H1 (cell line): ENCODE results near the gene ARL6IP1. TPM values are rescaled to one million over a fixed set of nuclear protein-coding genes. Genes with fewer than 3 reads are reported as not detected.

Experiments
- CTCF ChIA-PET: fragments of 300-600 bp; sonication (Branson Sonifier 250); formaldehyde crosslinking; loops from one replicate; lab custom pipeline; 2021; ENCODE audit not compliant: partially characterized antibody; lab: Charles Lee
- POLR2A ChIA-PET: fragments of 300-600 bp; sonication (Branson Sonifier 250); formaldehyde crosslinking; loops from one replicate; lab custom pipeline; 2021; ENCODE audit warnings: inconsistent platforms; ENCODE audit not compliant: partially characterized antibody; lab: Charles Lee
- DNase-seq, 2 experiments: peaks; one replicate each; pipeline versions ENCODE4 v3.0.0 to v3.0.0-alpha.2; 2010 to 2022; ENCODE audit warnings: low spot score in 2 of 2, low read depth in 1 of 2, mixed read lengths in 1 of 2
- FAIRE-seq: peaks from 2 replicates; lab custom pipeline; 2011; peaks lifted over from hg19 to GRCh38; lab: Jason Lieb, UNC
- H2AFZ ChIP-seq: 2 replicates; pipeline ENCODE4 v1.8.1; 2012; ENCODE audit warnings: low read length, inconsistent platforms
- H2AK5ac ChIP-seq: 2 replicates; pipeline ENCODE4 v1.6.1; 2013; ENCODE audit warnings: low read depth, low read length
- H2BK120ac ChIP-seq: replicated peaks from 2 replicates; pipeline ENCODE3; 2013; ENCODE audit warnings: low read depth, low read length, inconsistent platforms
- H2BK12ac ChIP-seq: 2 replicates; pipeline ENCODE4 v1.6.1; 2013; ENCODE audit warnings: low read depth, low read length
- H2BK15ac ChIP-seq: 2 replicates; pipeline ENCODE4 v1.6.1; 2013; ENCODE audit warnings: low read length
- H2BK20ac ChIP-seq: 2 replicates; pipeline ENCODE4 v1.6.1; 2013; ENCODE audit warnings: low read length
- H2BK5ac ChIP-seq: 2 replicates; pipeline ENCODE4 v1.6.1; 2013; ENCODE audit warnings: low read depth, low read length
- H3K14ac ChIP-seq: 2 replicates; pipeline ENCODE4 v1.6.1; 2013; ENCODE audit warnings: inconsistent platforms; ENCODE audit not compliant: insufficient read length
- H3K18ac ChIP-seq: 2 replicates; pipeline ENCODE4 v1.6.1; 2013; ENCODE audit warnings: low read length; ENCODE audit errors: extremely low read depth
- H3K23ac ChIP-seq: 2 replicates; pipeline ENCODE4 v1.6.1; 2013; ENCODE audit warnings: inconsistent platforms; ENCODE audit not compliant: insufficient read length
- H3K23me2 ChIP-seq: 2 replicates; pipeline ENCODE4 v1.6.1; 2013; ENCODE audit warnings: low read depth, low read length
- H3K27ac ChIP-seq: 2 replicates; pipeline ENCODE4 v1.6.1; 2011; ENCODE audit warnings: low read depth, low read length, inconsistent platforms
- H3K27me3 ChIP-seq, 4 experiments: replicated peaks in 1 of 4; 1 replicate in 1 of 4; 2 replicates in 3 of 4; pipeline versions ENCODE4 v1.6.1 to v1.8.1; 2011 to 2013; ENCODE audit warnings: low read length in 3 of 4, mild to moderate bottlenecking in 3 of 4, inconsistent platforms in 2 of 4, mixed read lengths in 2 of 4, moderate library complexity in 1 of 4; ENCODE audit not compliant: control insufficient read depth in 3 of 4, insufficient read depth in 3 of 4; ENCODE audit errors: extremely low read depth in 1 of 4
- H3K36me3 ChIP-seq, 4 experiments: 2 replicates each; pipeline versions ENCODE4 v1.6.1 to v1.8.1; 2011 to 2013; ENCODE audit warnings: mild to moderate bottlenecking in 4 of 4, low read length in 3 of 4, moderate library complexity in 2 of 4, control low read depth in 1 of 4, inconsistent platforms in 1 of 4; ENCODE audit not compliant: insufficient read depth in 4 of 4, control insufficient read depth in 2 of 4
- H3K4ac ChIP-seq: replicated peaks from 2 replicates; pipeline ENCODE3; 2013; ENCODE audit warnings: low read length, low read depth, mixed read lengths, inconsistent platforms; ENCODE audit not compliant: insufficient read length
- H3K4me1 ChIP-seq, 4 experiments: replicated peaks in 1 of 4; 1 replicate in 1 of 4; 2 replicates in 3 of 4; pipeline versions ENCODE4 v1.6.1 to v1.8.1; 2011 to 2013; ENCODE audit warnings: low read length in 3 of 4, inconsistent platforms in 2 of 4, mixed read lengths in 1 of 4; ENCODE audit not compliant: insufficient read depth in 4 of 4, control insufficient read depth in 3 of 4
- H3K4me2 ChIP-seq, 2 experiments: 2 replicates each; pipeline versions ENCODE4 v1.6.1 to v1.8.1; 2011 to 2013; ENCODE audit warnings: low read depth in 2 of 2, low read length in 2 of 2, control low read depth in 1 of 2, inconsistent platforms in 1 of 2, mild to moderate bottlenecking in 1 of 2; ENCODE audit not compliant: insufficient read depth in 1 of 2
- H3K4me3 ChIP-seq, 4 experiments: fragments of 200-600, 300-600 bp in 1 of 4; sonication (generic), shearing (Covaris generic), sonication (Bioruptor Twin) in 1 of 4; 2 replicates each; pipeline versions ENCODE4 v1.5.1 to v1.8.1; 2011 to 2016; ENCODE audit warnings: low read length in 4 of 4, low read depth in 3 of 4, control low read depth in 2 of 4, inconsistent platforms in 2 of 4, mild to moderate bottlenecking in 2 of 4, mixed read lengths in 1 of 4, moderate library complexity in 1 of 4; ENCODE audit not compliant: insufficient read depth in 2 of 4; ENCODE audit errors: extremely low read depth in 1 of 4
- H3K56ac ChIP-seq: replicated peaks from 2 replicates; pipeline ENCODE3; 2013; ENCODE audit warnings: low read depth, mild to moderate bottlenecking, mixed read lengths, low read length, inconsistent platforms; ENCODE audit not compliant: insufficient read length
- H3K79me1 ChIP-seq: 2 replicates; pipeline ENCODE4 v1.6.1; 2013; ENCODE audit warnings: low read depth, low read length, control low read depth
- H3K79me2 ChIP-seq, 2 experiments: 2 replicates each; pipeline versions ENCODE4 v1.6.1 to v1.8.1; 2012 to 2013; ENCODE audit warnings: low read length in 2 of 2, mild to moderate bottlenecking in 2 of 2, inconsistent platforms in 1 of 2; ENCODE audit not compliant: insufficient read depth in 2 of 2, control insufficient read depth in 1 of 2
- H3K9ac ChIP-seq, 4 experiments: replicated peaks in 1 of 4; 1 replicate in 1 of 4; 2 replicates in 3 of 4; pipeline versions ENCODE4 v1.6.1 to v1.8.1; 2011 to 2013; ENCODE audit warnings: low read depth in 3 of 4, low read length in 3 of 4, control low read depth in 2 of 4, mild to moderate bottlenecking in 2 of 4, moderate library complexity in 2 of 4, inconsistent platforms in 1 of 4; ENCODE audit errors: extremely low read depth in 1 of 4
- H3K9me3 ChIP-seq, 2 experiments: 2 replicates each; pipeline versions ENCODE4 v1.6.1 to v1.8.1; 2012 to 2013; ENCODE audit warnings: mild to moderate bottlenecking in 2 of 2, moderate library complexity in 2 of 2, control low read depth in 1 of 2, inconsistent platforms in 1 of 2, low read depth in 1 of 2, low read length in 1 of 2, mixed read lengths in 1 of 2; ENCODE audit not compliant: insufficient read depth in 2 of 2
- H4K20me1 ChIP-seq, 2 experiments: replicated peaks in 1 of 2; 2 replicates each; pipeline versions ENCODE3 to v1.8.1; 2011 to 2013; ENCODE audit warnings: inconsistent platforms in 2 of 2, low read length in 2 of 2, mild to moderate bottlenecking in 1 of 2; ENCODE audit not compliant: insufficient read depth in 2 of 2, control insufficient read depth in 1 of 2
- H4K5ac ChIP-seq: 2 replicates; pipeline ENCODE4 v1.6.1; 2013; ENCODE audit warnings: low read length, low read depth, mixed read lengths, inconsistent platforms; ENCODE audit not compliant: insufficient read length
- H4K8ac ChIP-seq: 2 replicates; pipeline ENCODE4 v1.8.0; 2013; ENCODE audit warnings: mild to moderate bottlenecking, moderate library complexity, low read length, inconsistent platforms; ENCODE audit not compliant: insufficient read depth; ENCODE audit errors: extremely low read depth
- H4K91ac ChIP-seq: replicated peaks from 2 replicates; pipeline ENCODE3; 2013; ENCODE audit warnings: low read length, mixed read lengths, inconsistent platforms; ENCODE audit not compliant: insufficient read length
- ATF3 ChIP-seq: IDR thresholded peaks from 2 replicates; pipeline ENCODE4 v1.6.1; 2011; ENCODE audit warnings: low read depth, mild to moderate bottlenecking, low read length; ENCODE audit not compliant: insufficient read depth
- BCL11A ChIP-seq, 2 experiments: IDR thresholded peaks; one replicate each; pipeline ENCODE4 v1.6.1; 2011; ENCODE audit warnings: low read depth in 2 of 2, low read length in 2 of 2, mild to moderate bottlenecking in 2 of 2
- CEBPB ChIP-seq: IDR thresholded peaks from 2 replicates; pipeline ENCODE4 v1.6.1; 2012; ENCODE audit warnings: low read depth, low read length
- HDAC6 ChIP-seq: IDR thresholded peaks from one replicate; pipeline ENCODE4 v1.7.1; 2012; ENCODE audit warnings: low read depth, mild to moderate bottlenecking, inconsistent platforms, low read length, moderate library complexity
- JUND ChIP-seq: IDR thresholded peaks from 2 replicates; pipeline ENCODE4 v1.6.1; 2011; ENCODE audit warnings: mild to moderate bottlenecking, improper control_type of control experiment, low read length
- MAFK ChIP-seq: IDR thresholded peaks from 2 replicates; pipeline ENCODE4 v1.6.1; 2012; ENCODE audit warnings: low read depth, mild to moderate bottlenecking, improper control_type of control experiment, low read length
- MAX ChIP-seq: IDR thresholded peaks from 2 replicates; pipeline ENCODE4 v1.6.1; 2012; ENCODE audit warnings: inconsistent platforms
- RBBP5 ChIP-seq: IDR thresholded peaks from 2 replicates; pipeline ENCODE4 v1.7.1; 2012; ENCODE audit warnings: low read depth, mild to moderate bottlenecking, inconsistent platforms, low read length, moderate library complexity, borderline replicate concordance
- RNF2 ChIP-seq: fragments of 200-900, 300-1000 bp; sonication (generic); IDR thresholded peaks from 2 replicates; pipeline ENCODE4 v1.7.1; 2016; ENCODE audit warnings: borderline replicate concordance, low read depth, mild to moderate bottlenecking, antibody characterized with exemption, low read length; ENCODE audit not compliant: poor library complexity, severe bottlenecking; ENCODE audit errors: missing control alignments
- SAP30 ChIP-seq: fragments of 300-600 bp; sonication (generic); IDR thresholded peaks from 2 replicates; pipeline ENCODE4 v1.7.1; 2012; ENCODE audit warnings: low read length, moderate library complexity, mild to moderate bottlenecking, inconsistent platforms; ENCODE audit not compliant: insufficient read depth, insufficient replicate concordance
- SP2 ChIP-seq: IDR thresholded peaks from 2 replicates; pipeline ENCODE4 v1.6.1; 2012; ENCODE audit warnings: mild to moderate bottlenecking, low read length, inconsistent platforms
- SP4 ChIP-seq: IDR thresholded peaks from 2 replicates; pipeline ENCODE4 v1.6.1; 2012; ENCODE audit warnings: low read length, inconsistent platforms
- SUZ12 ChIP-seq: fragments of 200-600 bp; sonication (generic); IDR thresholded peaks from 2 replicates; pipeline ENCODE4 v1.6.1; 2012; ENCODE audit warnings: mild to moderate bottlenecking, inconsistent platforms, low read length, moderate library complexity, mixed read lengths
- TEAD4 ChIP-seq: IDR thresholded peaks from 2 replicates; pipeline ENCODE4 v1.6.1; 2012; ENCODE audit warnings: low read depth, low read length, inconsistent platforms, mixed read lengths
- WGBS, 2 experiments: shearing (Covaris generic) in 1 of 2; methylation state at CpG; one replicate each; pipeline versions ENCODE4 v1.1.6 to v1.1.7; 2013 to 2015; ENCODE audit warnings: low lambda C conversion rate in 2 of 2, mixed read lengths in 2 of 2, inconsistent platforms in 1 of 2, low coverage in 1 of 2, missing lambda C conversion rate in 1 of 2; ENCODE audit not compliant: insufficient replicate concordance in 2 of 2, insufficient coverage in 1 of 2, insufficient read length in 1 of 2; ENCODE audit errors: extremely low coverage in 1 of 2, missing lambda C conversion rate in 1 of 2; 5-methylcytosine and 5-hydroxymethylcytosine counted together
- polyA plus RNA-seq, 7 experiments: library from polyadenylated mRNA; depleted of rRNA in 3 of 7; stranded (reverse) in 5 of 7; unstranded in 2 of 7; fragments of >200 nt in 5 of 7; fragments of 200-250 nt in 2 of 7; gene quantifications; 1 replicate in 5 of 7; 2 replicates in 1 of 7; 4 replicates in 1 of 7; pipeline versions ENCODE4 v1.2.1 to v1.2.3, GENCODE V29; 2011 to 2013; ENCODE audit warnings: missing spikeins in 2 of 7, mixed read lengths in 2 of 7
- total RNA-seq: library from RNA; stranded (reverse); fragmentation: NEBNext Ultra II Directional; extraction: Animal tissue kit (Norgen Biotek cat#: 25700); gene quantifications from 2 replicates; pipeline ENCODE4 v1.2.1, GENCODE V29; 2021

The ARL6IP1 gene
- total and polyA plus RNA-seq, 2 of the 8 experiments (the other 6 are each of a cell fraction or from before 2014, with no cell fraction given), result 162 to 170 TPM

- Histone ChIP-seq H3K36me3 (peaks cover 22 to 86% (median 61%) of the 10 kb centered on the region in 4 experiments), H2AFZ (no peak overlapping the region), H3K56ac (no peak overlapping the region), H3K9me3 (no peaks in the 10 kb centered on the region), H3K4me3 (no peak overlapping the region), H4K5ac (no peak overlapping the region), H3K27ac (no peak overlapping the region), H4K91ac (no peak overlapping the region), H3K18ac (no peak overlapping the region), H2BK15ac (no peak overlapping the region), H3K23me2 (no peaks in the 10 kb centered on the region), H2BK12ac (no peak overlapping the region), H3K27me3 (no peaks in the 10 kb centered on the region), H3K4ac (no peak overlapping the region), H2BK20ac (no peak overlapping the region), H2AK5ac (no peak overlapping the region), H4K8ac (no peak overlapping the region), H4K20me1 (peaks cover 0 to 3% of the 10 kb centered on the region in 2 experiments), H3K4me1 (no peaks in the 10 kb centered on the region), H3K79me1 (no peaks in the 10 kb centered on the region), H3K9ac (no peak overlapping the region), H2BK120ac (no peak overlapping the region), H3K79me2 (no peaks in the 10 kb centered on the region), H3K23ac (no peak overlapping the region), H2BK5ac (no peak overlapping the region), H3K4me2 (no peak overlapping the region), H3K14ac (no peak overlapping the region)
- no peak for DNase-seq
- CTCF ChIA-PET, result no interaction called here
- FAIRE-seq, result no peak
- POLR2A ChIA-PET, result interaction anchor here (14.8 kb wide), 1 partner anchor 23 kb away, joined by 503 read pairs; the partner anchor contains the start of gene RPS15A
- WGBS, 2 experiments, result 93% methylated on average over 3 of the region's 3 CpGs; no CpG with 5 or more reads in 1 of the 2 experiments
- no peak for TF ChIP-seq MAX
- TF ChIP-seq HDAC6, result no peak
- no peak for TF ChIP-seq TEAD4
- no peak for TF ChIP-seq CEBPB
- TF ChIP-seq RBBP5, result no peak
- TF ChIP-seq SP2, result no peak
- no peak for TF ChIP-seq BCL11A (IDR thresholded peaks at IDR 0.05; ENCODE audit: low read depth in 2 of 2, low read length in 2 of 2)
- TF ChIP-seq JUND, result no peak
- TF ChIP-seq MAFK, result no peak
- no peak for TF ChIP-seq RNF2
- no peak for TF ChIP-seq SAP30
- TF ChIP-seq SP4, result no peak
- no peak for TF ChIP-seq SUZ12
- no peak for TF ChIP-seq ATF3
Measured at GRCh38 chr16:18811925-18812324, 10.6 kb upstream of the ARL6IP1 start.
